Measurements from ENCODE around the gene SRRM3.

DNA sequence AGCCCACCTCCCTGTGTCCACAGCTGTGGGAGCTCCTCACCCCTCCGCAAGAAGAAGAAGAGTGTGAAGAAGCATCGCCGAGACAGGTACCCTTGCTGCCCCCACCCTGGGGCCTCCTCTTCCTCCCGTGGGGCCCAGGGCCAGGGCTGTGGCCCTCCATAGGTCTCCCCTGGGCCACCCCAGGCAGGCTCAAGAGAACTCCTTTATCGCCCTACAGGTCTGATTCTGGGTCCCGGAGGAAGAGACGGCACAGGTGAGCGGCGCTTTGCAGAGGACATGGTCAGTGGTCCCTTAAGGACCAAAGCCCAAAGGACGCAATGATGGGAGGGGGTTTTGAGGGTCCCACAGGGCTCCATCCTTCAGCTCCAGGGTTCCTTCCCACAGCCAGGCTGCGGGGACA lies 59.6 kb downstream of the SRRM3 start:
- no peak for TF ChIP-seq CTCF (optimal IDR thresholded peaks at IDR 0.05 in 1 of 3, IDR thresholded peaks at IDR 0.05 in 1 of 3, conservative IDR thresholded peaks at IDR 0.05 in 1 of 3; ENCODE audit: extremely low read depth in 1 of 3, insufficient read depth in 2 of 3, low read length in 3 of 3)
- TF ChIP-seq EZH2 (IDR thresholded peaks at IDR 0.05; ENCODE audit: low read length) = no peak
